Activated CD4-positive, alpha-beta T cell treated with anti-CD3 and anti-CD28 coated beads, Interleukin-2, amount 50 U/mL, for 4 hours (primary cell): Measurements from ENCODE around the gene PPFIA1.
A peak's percentile ranks its signal among the peaks of the same experiment; 100 is the strongest.
"Not testable (repeated sequence)": the region's sequence is repeated elsewhere in the genome, so short reads cannot be mapped to it uniquely, and the experiment has no call there.

Experiments used
- DNase-seq, 2 experiments: peaks; one replicate each; pipeline ENCODE4 v3.0.0-alpha.2; 2020

PPFIA1 gene

DNA sequence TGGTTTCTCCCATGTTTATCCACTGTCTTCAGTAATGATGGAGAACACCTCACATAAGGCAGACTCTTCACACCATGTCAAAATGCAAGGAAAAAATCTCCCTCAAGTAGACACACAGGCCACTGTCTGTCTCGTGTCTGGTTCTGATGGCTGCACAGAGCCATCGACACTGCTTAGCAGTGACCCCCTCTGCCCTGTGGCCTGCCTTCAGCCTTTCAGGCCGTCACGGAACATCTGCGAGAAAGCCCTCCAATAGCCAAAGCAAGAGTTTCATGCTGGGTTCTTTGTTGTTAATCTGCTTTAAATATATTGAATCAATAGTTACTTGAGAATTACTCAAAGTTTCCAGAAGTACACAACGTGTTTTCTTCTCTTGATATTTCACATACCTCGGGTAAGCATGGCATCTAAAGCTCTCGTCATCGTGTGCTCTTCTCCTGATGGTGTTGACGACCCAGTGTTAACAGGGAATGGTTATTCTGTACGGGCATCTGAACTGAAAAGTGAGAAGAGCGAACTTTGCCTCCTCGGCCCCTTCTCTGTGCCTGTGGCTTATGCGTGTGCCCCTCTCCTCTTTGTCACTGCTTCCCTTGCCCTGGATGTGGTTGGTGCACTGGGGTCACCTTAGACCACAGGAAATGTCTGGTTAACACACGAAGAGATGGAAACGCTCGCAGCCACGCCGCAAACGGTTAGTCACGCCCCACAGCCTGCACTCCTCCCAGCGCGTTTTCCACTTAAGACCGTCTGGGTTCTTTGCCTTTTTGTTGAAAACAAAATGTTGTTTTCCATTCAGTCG is 94.5 kb downstream of the PPFIA1 start:
- peak; percentile 65 to 68 for DNase-seq

DNA sequence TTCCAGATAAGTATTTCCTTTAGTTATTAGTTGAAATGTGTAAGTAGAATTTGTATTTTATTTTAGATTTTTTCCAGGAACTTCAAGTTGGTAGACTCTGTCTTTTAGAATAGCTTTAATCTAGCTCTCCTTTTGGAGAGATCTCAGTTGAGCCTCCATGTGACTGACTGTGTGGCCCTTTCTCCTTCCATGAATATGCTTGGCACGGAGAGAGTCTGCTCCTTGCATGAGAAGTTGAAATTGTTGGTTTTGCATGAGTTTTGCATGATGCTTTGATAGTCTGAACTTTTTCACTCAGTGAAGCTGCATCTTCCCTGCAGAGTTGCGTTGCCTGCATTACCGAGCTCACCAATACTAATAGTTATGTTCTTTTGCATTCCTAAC is 95.0 kb downstream of the PPFIA1 start:
- DNase-seq: no peak

DNA sequence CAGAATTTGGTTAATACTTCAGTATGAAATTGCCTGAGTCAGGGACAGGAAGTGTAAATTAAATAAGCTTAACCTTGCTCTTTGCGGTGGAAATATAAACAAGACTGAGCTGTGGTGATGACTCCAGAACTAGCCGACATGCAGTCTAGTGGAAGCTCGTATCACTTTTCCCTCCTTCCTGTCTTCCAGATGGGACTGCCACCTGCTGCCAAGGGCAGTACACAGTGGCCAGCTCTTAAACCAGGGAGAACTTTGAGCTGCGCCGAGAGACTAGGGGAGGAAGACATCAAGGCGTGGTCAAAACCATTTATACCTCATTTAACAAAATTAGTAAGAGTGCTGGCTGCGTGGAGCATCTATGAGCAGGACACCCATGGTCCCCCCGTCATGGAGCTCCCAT is 96.6 kb downstream of the PPFIA1 start:
- no peak for DNase-seq

DNA sequence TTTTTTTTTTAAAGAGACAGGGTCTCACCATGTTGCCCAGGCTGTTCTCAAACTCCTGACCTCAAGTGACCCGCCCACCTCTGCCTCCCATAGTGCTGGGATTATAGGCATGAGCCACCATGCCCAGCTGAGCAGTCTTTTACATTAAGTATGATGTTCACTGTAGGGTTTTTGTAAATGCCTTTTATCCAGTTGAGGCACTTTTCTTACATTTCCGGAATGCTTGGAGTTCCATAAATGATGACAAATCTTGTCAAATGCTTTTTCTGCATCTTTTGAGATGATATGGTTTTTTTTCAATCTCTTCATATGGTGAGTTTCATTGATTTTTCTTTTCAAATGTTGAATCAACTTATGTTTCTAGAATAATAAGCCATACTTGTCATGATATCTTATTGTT is 98.5 kb downstream of the PPFIA1 start:
- no peak for DNase-seq

DNA sequence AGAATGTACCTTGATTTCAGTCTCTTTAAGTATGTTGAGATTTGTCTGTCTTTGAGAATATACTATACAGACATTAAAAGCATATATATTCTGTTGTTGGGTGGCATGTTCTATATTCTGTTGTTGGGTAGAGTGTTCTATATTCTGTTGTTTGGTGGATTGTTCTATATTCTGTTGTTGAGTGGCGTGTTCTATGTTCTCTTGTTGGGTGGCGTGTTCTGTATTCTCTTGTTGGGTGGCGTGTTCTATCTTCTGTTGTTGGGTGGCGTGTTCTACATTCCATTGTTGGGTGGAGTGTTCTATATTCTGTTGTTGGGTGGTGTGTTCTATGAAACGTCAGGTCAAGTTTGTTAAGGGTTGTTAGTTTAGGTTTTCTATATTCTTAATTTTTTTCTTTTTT is 100.8 kb downstream of the PPFIA1 start:
- no peak for DNase-seq

DNA sequence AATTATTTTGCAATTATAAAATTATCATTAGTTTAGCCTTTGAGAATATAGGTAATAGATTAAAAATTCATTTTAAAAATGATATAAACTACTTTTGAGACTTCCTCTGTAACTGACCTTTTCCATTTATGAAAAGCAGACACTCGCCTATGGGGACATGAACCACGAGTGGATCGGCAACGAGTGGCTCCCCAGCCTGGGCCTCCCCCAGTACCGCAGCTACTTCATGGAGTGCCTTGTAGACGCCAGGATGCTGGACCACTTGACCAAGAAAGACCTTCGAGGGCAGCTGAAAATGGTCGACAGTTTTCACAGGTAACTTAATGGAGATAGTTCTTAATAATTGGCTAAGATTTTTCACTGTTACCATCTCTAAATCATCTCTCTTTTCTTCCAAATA is 101.6 kb downstream of the PPFIA1 start:
- DNase-seq: no peak

DNA sequence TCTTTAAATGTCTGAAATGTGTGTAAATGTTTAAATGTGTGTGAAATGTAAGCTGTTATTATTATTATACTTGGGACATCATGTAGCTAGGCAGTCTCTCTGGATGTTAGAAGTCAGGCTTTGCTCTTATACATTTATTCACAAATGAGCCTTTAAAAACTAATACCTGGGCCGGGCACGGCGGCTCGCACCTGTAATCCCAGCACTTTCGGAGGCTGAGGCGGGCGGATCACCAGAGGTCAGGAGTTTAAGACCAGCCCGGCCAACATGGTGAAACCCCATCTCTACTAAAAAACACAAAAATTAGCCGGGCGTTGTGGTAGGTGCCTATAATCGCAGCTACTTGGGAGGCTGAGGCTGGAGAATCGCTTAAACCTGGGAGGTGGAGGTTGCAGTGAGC is 106.1 kb downstream of the PPFIA1 start:
- no peak for DNase-seq

DNA sequence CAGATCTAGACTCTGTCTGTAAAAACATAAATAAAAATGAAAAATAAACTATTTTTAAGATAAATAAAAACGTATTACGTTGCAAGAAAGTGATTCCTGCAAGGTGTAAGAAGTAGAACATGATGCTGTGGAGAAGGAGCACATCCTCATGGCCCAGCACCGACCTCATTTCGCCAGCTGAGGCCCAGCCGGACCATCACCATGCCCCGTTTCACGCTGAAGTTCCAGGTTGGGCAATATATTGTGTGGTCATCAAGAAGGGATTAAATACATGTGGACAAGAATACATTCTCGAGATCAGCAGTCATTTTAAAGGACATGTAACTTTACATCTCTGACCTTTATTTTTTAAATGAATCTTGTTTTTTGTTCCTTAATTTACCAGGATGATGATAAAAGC is 107.2 kb downstream of the PPFIA1 start:
- DNase-seq: no peak

DNA sequence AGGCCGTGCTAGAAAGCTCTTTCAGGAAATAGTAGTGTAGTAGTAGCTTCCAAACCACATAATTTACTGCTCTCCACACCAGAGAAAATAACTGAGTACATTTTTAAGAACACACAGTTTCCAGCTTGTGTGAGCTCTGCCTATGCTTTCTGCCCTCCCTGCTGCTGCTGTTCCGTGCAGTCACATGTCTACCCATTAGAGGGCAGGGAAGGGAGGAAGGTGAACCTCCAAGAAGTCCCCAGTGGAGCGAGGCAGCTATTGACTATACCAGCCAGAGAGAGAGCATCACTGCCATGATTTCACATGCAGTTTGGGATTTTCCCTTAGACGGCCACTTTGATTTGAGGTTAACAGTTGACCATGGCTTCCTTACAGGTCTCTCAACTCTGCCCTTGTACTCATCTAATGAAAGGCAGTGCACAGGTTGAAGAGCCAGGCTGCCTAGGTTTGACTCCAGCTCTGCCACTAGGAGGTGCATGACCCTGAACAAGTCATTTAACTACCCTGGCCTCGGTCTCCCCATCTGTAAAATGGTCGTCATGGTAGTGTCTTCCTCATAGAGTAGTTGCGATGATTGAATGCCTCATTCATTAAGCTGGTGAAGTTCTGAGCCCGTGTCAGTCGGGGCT is 108.1 kb downstream of the PPFIA1 start:
- DNase-seq: no peak

DNA sequence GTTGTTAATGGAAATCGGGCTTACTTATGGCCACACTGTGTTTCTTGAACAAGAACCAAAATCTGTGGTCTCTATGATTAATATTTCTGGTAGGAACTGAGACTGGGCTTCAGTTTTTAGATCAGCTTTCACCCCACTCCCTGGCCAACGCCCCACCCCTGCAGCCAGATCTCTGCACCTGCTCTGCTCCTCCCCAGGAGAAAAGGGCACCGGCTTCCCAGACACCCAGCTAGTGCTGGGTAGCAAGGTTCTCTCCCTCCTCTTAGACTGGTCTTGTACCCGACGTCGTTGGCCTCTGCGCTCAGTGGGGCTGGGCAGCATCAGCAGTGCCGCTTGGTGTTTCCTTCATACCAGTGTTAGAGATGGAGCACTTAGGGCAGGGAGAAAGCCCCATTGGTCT is 110.9 kb downstream of the PPFIA1 start:
- no peak for DNase-seq

DNA sequence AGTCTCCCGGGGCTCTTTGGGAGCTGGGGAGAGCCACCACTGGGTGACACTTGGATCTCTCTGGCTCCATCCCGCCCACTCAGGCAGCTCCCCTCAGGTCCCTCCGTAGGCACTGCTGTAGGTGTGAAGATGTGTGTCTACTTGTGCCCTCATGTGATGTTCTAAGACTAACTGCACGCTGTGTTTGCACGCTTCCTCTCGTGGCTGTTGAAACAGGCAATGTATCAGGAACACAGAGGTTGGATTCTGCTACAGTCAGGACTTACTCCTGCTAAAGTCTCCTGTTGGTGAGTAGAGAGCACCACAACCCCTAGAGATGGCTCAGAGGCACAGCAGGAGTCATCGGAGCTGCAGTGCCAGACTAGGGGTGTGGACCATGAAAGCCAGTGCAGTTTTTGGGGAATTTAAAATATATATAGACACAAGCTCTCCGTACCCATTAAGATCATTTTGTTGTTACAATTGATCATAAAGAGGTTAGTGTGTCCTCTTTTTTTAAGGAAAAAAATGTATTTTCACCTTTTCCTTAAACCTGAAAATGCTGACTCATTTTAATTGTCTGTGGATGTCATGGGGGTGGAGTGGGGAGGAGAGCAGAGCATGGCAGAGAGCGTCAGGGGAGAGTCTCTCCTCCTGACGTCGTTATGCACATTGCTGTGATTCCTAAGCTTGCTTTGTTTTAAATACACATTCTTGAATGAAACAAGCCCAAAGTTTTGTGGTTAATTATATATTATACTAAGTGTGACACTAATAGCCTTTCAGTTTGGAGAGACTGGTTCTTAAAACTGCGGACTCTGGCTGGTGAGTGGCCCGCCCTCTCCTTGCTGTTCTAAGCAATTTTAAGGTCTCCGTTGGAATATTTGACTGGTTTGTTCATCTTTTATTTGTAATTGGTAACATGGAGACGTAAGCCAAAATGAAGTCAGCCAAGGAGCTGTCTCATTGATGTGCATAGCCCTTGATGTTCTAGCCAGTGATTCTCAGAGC is 111.7 kb downstream of the PPFIA1 start:
- DNase-seq: no peak

DNA sequence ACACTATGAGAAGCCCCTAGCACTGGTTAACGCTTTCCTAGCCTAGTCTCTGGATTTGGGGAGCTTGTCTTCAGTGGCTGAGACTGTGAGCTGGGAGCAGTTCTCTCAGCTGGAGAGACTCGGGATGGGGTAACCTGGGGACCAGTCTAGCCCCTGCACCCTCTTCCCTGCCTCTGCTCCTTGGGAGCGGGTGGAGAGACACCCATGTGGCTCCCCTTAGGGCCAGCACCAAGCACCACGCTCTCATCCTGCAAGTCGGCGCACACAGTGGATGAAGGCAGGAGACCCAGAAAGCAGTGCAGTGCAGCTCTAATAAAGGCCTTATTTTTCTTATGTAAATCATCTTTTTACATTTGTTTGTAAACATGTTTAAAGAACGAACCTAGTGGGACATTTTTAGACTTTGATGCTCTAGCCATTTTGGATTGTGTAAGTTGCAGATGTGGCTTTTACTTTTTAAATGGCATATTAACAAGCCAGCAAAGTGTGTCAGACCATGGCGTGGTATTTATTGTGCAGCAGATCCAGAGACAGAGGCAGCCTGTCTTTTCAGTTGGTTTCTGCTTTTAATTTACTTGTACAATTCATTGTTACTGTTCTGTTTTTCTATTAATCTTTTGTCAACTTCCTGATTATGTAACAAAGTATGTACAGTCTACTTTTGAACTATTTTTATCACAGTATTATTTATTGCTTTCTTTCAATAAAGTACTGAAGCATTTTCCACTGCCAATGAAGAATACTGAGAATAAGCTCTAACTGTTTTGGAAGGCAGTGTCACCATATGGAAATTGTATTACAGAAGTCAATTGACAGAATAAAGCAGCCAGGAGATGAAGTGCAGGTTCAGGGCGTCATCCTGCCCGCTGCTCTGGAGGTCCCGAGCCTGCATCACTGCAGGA is 113.4 kb downstream of the PPFIA1 start:
- no peak for DNase-seq

DNA sequence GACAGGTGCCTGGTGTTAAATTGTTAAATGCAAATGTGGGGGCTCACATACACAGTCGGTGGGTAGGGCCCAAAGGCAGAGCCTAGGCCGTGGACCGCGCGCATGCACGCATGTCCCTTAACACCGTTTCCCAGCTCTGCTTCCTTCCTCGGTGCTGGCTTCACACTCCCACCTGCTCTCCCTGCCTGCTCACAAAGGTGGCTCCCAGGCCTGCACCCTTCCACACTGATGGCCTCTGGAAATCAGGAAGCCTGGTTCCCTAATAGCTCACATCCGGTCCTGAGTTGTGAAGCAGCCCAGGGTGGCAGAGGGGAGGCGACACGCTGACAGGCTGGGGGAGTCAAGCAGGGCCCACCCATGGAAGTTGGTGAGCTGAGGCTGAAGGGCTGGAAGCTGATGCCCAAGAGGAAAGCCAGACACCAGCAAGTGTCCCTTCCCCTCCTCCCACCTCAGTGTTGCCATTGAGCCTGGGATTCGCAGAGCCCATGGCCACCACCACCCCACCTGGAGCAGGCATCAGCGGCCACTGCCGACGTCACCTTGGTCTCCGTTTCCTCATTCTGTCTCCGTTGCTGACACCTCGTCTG is 114.2 kb downstream of the PPFIA1 start:
- DNase-seq: no peak

DNA sequence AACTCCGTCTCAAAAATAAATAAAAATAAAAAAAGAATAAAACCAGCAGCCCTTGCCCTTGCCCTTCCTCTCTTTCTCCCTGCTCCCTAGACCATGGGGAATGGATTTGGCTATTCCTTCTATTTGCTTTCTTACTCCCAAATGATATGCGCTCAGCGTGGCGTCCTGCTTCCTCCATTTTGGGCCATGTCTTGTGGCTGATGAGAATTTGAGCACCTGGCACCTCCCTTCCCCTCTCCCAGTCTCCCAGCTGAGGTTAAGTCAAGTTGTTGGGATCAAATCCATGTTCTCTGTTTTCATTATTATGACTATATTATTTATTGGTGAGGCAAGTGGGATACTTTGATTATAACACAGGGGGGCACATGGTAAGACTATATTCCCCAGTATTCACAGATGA is 117.1 kb downstream of the PPFIA1 start:
- no peak for DNase-seq

DNA sequence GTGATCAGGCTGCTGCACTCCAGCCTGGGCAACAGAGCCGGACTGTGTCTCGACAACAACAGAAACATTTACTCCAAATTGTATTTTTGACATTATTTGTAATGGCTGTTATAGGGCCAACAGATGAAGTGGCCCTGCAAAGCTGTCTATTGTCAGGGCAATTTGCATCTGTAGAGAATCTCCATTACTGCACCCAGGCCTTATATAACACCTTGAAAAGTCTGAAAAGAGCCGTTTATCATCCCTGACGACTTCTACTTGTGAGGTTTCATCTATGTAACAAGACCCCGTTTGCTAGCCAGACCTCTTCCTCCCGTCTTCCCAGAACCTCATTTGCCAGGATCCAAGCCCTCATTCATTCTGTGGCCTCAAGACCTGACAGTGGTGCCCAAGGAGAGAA is 118.7 kb downstream of the PPFIA1 start:
- DNase-seq: no peak

DNA sequence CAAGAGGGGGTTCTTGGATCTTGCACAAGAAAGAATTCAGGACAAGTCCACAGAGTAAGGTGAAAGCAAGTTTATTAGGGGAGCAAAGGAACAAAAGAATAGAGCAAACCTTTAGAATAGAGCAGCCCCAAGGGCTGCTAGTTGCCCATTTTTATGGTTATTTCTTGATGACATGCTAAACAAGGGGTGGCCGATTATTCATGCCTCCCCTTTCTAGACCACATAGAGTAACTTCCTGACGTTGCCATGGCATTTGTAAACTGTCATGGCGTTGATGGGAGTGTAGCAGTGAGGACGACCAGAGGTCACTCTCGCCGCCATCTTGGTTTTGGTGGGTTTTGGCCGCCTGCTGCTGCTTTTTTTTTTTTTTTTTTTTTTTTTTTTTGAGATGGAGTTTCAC is 120.4 kb downstream of the PPFIA1 start:
- DNase-seq: not testable (repeated sequence)

DNA sequence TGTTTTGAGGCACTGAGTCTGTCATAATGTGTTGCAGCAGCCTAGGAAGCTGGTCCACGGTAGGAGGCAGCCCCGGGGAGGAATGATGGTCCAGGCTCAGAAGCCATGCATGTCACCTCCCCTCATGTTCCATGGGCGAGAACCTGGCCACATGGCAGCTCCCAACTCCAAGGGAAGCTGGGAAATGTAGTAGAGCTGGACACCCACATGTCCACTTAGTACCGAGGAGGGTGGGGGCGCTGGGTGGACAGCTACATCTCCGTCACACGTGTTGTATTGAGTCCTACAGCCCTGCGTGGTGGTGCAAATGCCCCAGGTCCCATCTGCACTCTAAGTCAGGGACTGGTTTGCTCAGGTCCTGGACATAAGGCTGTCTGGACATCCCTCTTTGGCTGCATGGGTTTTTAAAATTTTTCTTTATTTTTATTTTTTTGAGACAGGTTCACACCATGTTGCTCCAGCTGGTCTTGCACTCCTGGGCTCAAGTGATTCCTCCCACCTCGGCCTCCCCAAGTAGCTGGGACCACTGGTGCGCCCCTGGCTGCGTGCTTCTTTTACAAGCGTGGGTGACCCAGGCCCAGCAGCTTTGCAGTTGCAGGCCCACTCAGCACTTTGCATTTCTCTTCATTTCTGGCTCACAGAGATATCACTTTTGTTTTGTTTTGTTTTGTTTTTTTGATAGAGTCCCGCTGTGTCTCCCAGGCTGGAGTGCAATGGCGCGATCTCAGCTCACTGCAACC is 123.9 kb downstream of the PPFIA1 start:
- DNase-seq: no peak

DNA sequence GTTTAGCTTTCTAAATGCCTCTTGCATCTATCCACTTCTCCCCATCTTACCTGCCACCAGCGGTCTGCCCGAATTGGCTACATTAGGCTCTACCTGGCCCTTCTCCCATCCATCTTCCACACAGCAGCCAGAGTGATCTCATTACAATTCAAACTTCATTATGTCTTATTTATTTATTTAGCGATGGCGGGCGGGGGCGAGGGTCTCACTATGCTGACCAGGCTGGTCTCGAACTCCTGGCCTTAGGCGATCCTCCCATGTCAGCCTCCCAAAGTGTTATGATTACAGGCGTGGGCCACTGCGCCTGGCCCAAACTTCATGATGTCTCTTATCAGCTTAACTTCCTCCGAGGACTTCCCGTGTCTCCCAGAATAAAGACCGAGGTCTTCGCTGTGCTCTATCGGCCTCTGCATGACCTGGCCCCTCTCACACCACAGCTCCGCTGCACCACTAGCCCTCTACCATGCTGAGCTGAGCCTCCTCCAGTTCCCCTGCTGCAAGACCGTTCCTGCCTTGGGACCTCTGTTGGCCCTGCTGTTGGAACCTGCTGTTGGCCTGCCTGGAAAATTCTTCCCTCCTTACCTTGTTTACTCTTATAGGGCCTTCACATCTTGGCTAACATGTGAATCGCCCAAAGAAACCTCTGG is 127.0 kb downstream of the PPFIA1 start:
- DNase-seq: no peak

DNA sequence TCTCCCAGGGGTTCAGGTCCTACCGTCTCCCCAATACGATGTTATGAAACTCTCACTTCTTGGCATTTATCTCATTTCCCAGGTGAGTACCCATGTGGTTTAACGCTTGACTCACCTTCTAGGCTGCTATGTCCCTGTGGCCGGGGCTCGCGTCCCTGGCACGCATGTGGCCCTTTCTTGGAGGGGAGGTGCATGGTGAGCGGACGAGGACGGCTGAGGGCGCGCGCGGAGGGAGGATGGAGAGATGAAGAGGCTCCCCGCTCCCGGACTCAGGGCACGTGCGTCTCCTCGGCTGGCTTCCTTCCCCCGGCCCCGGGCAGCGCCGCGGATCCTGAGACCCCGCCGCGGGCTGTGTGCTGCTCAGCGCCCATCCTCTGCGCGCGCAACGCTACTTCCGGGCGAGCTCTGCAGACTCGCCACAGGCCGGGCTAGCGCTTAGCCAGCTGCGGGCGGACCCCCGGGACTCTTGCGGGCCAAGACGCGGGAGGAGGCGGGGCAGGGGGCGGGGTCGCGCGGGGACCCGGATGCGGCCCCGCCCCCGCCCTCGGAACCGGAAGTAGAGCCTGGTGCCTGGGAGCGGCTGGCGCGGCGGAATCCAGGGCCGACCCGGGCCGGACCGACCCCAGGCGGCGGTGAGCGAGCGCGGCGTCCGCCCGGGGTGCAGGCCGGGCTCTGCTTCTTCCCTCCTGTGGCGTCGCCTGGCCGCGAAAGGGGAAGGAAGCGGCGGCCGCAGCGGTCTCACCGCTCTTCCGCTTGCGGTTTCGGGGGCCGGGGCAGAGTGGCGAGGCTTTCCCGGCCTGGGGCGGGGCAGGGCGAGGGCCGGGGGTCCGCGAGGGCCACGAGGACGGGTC is 127.7 kb downstream of the PPFIA1 start, which contains the start of gene CTTN:
Gene CTTN (plus strand): TSS at position 547 of the 851 bp plus-strand sequence. CDS start 8,769 bp downstream, outside the sequence.
- peak; percentile 56 to 58 for DNase-seq
